Measurements from ENCODE around the gene LZTR1. TPM values are rescaled to one million over a fixed set of nuclear protein-coding genes. Genes with fewer than 3 reads are reported as not detected.

Gene LZTR1
- total RNA-seq, 4 donors from 2014 or later, result 41.1 to 60.8 (median 43.4) TPM

DNA sequence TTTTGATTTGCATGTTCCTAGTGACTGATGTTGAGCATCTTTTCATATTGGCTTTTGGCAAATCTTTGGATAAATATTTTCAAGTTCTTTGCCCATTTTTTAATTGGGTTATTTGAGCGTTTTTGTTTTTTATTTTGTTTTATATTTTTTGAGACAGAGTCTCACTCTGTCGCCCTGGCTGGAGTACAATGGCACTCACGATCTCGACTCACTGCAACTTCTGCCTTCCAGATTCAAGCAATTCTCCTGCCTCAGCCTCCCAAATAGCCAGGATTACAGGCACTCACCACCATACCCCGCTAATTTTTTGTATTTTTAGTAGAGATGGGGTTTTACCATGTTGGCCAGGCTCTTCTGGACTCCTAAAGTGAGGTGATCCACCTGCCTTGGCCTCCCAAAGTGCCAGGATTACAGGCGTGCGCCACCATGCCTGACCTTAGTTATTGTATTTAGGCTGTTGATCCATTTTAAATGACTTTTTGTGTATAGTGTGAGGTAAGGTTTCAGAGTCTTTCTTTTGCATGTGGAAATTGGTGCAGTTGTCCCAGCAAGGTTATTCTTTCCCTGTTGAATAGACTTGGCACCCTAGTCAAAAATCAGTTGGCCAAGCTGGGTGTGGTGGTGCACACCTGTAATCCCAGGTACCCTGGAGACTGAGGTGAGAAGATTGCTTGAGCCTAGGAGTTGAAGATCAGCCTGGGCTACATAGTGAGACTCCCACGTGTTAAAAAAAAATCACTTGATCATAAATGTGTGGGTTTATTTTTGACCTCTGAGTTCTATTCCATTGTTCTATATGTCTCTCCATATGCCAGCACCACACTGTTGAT is 38.8 kb upstream of the LZTR1 start:
- TF ChIP-seq CTCF (IDR thresholded peaks at IDR 0.05; ENCODE audit: low read depth), result no peak

- no peak for TF ChIP-seq CTCF (IDR thresholded peaks at IDR 0.05; ENCODE audit: low read depth)
Measured at GRCh38 chr22:20944042-20944441, 38.1 kb upstream of the LZTR1 start.

GRCh38 chr22:20945578-20945934 is 36.5 kb upstream of the LZTR1 start:
- no peak for TF ChIP-seq CTCF (IDR thresholded peaks at IDR 0.05; ENCODE audit: low read depth)

GRCh38 chr22:20946080-20946986 is 35.8 kb upstream of the LZTR1 start:
- TF ChIP-seq CTCF (IDR thresholded peaks at IDR 0.05; ENCODE audit: low read depth), result no peak

DNA sequence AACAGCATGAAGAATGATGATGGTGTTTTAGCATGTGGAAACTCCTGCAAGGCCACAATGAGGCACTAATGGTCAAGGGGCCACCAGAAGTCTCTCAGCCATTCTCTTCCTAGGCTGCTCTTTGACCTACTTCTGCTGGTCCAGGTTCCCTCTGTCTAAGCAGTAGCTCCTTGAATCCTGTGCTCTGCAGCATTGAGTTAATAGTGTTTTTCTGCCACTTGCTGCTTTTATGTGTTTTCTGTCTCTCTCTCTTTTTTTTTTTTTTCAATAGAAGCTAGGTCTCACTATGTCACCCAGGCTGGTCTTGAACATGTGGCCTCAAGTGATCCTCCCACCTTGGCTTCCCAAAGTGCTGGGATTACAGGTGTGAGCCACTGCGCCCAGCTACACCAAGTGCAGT is 35.1 kb upstream of the LZTR1 start:
- TF ChIP-seq CTCF (IDR thresholded peaks at IDR 0.05; ENCODE audit: low read depth), result no peak

DNA sequence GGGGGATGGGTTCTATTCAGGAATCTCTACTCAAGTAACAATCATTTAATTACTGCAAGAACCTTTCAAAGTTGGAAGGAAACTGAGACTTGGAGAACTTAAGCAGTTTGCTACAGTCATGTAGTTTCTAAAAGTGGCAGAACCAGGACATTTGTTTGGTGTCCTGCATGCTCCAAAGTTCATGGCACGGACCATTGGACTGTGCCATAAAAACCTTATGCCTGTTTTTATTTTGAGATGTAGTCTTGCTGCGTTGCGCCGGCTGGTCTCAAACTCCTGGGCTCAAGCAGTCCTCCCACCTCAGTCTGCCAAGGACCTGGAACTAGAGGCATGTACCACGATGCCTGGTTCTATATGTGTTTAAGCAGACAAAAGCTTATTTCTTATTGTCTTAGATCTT is 33.6 kb upstream of the LZTR1 start:
- no peak for TF ChIP-seq CTCF (IDR thresholded peaks at IDR 0.05; ENCODE audit: low read depth)

- TF ChIP-seq CTCF (IDR thresholded peaks at IDR 0.05; ENCODE audit: low read depth), result no peak
Measured at GRCh38 chr22:20948989-20949388, 33.1 kb upstream of the LZTR1 start.

All from subcutaneous adipose tissue (tissue), 4 donors.